Lung (tissue), 12 donors: ENCODE data around the gene CCDC78. TPM values are rescaled to one million over a fixed set of nuclear protein-coding genes. Genes with fewer than 3 reads are reported as not detected.
"Not testable (repeated sequence)": the region's sequence is repeated elsewhere in the genome, so short reads cannot be mapped to it uniquely, and the experiment has no call there.

Source experiments
- ATAC-seq: fragments of 200-7000 bp; cut with Tn5 transposase; one replicate; pipeline ENCODE4 v1.9.1; 2020; ENCODE audit warnings: moderate number of reproducible peaks; ENCODE audit not compliant: insufficient read depth, low FRiP score
- DNase-seq, 3 donors: peaks; one replicate each; pipeline ENCODE4 v3.0.0-alpha.2; 2013 to 2017
- H3K27ac ChIP-seq, 2 donors: one replicate each; pipeline ENCODE4 v1.5.1; 2013; ENCODE audit warnings: mild to moderate bottlenecking in 2 of 2, moderate library complexity in 2 of 2, control low read depth in 1 of 2, inconsistent platforms in 1 of 2, low read depth in 1 of 2, low read length in 1 of 2
- H3K27me3 ChIP-seq, 3 donors: one replicate each; pipeline ENCODE4 v1.5.1; 2013; ENCODE audit warnings: low read length in 2 of 3; ENCODE audit not compliant: control insufficient read depth in 3 of 3, insufficient read depth in 3 of 3
- H3K36me3 ChIP-seq, 4 donors: one replicate each; pipeline ENCODE4 v1.5.1; 2013; ENCODE audit warnings: low read length in 4 of 4, mild to moderate bottlenecking in 1 of 4, moderate library complexity in 1 of 4; ENCODE audit not compliant: control insufficient read depth in 4 of 4, insufficient read depth in 4 of 4
- H3K4me1 ChIP-seq, 5 donors: one replicate each; pipeline ENCODE4 v1.5.1; 2013; ENCODE audit warnings: low read length in 5 of 5, mild to moderate bottlenecking in 2 of 5, moderate library complexity in 1 of 5; ENCODE audit not compliant: control insufficient read depth in 5 of 5, insufficient read depth in 5 of 5
- H3K4me3 ChIP-seq: one replicate; pipeline ENCODE4 v1.5.1; 2013; ENCODE audit warnings: mild to moderate bottlenecking, control low read depth, moderate library complexity
- H3K9ac ChIP-seq, 2 donors: one replicate each; pipeline ENCODE4 v1.5.1; 2013; ENCODE audit warnings: low read length in 2 of 2, control low read depth in 1 of 2; ENCODE audit not compliant: insufficient read depth in 1 of 2
- H3K9me3 ChIP-seq, 4 donors: one replicate each; pipeline ENCODE4 v1.5.1; 2013; ENCODE audit warnings: low read length in 3 of 4, mild to moderate bottlenecking in 1 of 4, moderate library complexity in 1 of 4; ENCODE audit not compliant: control insufficient read depth in 4 of 4, insufficient read depth in 3 of 4
- WGBS, 2 donors: extraction: QIAGEN DNeasy Blood & Tissue Kit; methylation state at CpG; one replicate each; pipeline ENCODE4 v1.1.7; 2013; 5-methylcytosine and 5-hydroxymethylcytosine counted together
- polyA plus RNA-seq, 2 donors: library from polyadenylated mRNA; stranded (reverse); fragments of 200-250 nt; gene quantifications; one replicate each; pipeline ENCODE4 v1.2.1, GENCODE V29; 2013
- total RNA-seq, 2 donors: library from RNA; depleted of rRNA in 1 of 2; stranded (reverse); fragments of >200 nt in 1 of 2; gene quantifications; one replicate each; pipeline ENCODE4 v1.2.1, GENCODE V29; 2014 to 2021
- TF ChIP-seq, protein P1 (sequence below): IDR thresholded peaks from 2 replicates; pipeline ENCODE4 v1.5.1; 2012; ENCODE audit warnings: mild to moderate bottlenecking; ENCODE audit errors: control extremely low read depth, extremely low read depth
- donor health status: control.
- donor health status: control.
- donor health status: Bipolar disorder and iron deficiency.
- donor health status: healthy.
- donor health status: DM: yes; HTN: yes; CAD: no.

The CCDC78 gene
- total and polyA plus RNA-seq, 4 donors, result 25.6 to 71.6 (median 37.0) TPM

DNA sequence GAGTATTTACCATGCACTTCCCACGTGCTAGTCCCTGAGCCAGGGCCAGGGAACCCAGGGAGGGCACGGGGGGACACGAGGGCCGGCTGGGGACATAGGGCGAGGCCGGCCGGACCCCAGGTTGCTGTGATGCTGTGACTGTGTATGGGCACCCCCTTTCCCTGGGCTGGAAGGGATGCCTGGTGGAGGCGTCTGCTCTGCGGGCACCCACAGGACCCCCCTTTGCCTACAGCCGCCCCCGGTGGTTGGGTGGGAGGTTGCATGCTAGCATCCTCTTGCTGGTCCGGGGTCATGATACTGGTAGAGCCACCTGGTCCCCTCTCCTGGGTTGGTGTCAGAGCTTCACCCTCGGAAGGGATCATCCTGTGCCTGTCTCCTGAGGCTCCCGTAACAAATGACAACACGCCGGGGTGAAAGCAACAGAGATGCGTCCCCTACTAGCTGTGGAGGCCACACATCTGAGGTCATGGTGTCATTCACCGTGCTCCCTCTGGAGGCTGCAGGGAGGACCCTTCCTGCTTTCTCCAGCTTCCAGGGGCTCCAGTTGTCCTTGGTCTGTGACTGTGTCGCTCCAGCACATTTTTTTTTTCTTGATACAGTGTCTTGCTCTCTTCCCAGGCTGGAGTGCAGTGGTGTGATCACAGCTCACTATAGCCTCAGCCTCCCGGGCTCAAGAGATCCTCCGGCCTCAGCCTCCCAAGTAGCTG lies 17.7 kb upstream of the CCDC78 start:
- H3K27ac ChIP-seq, result no peak overlapping the region
- peaks cover 0 to 2% (median 0%) of the 10 kb centered on the region in 4 donors for H3K36me3 ChIP-seq
- H3K9ac ChIP-seq, result no peak overlapping the region
- no peaks in the 10 kb centered on the region for H3K27me3 ChIP-seq
- no peak for ATAC-seq
- no peaks in the 10 kb centered on the region for H3K9me3 ChIP-seq
- WGBS, 2 donors, result 80 to 82% methylated on average over 21 of the region's 21 CpGs
- H3K4me1 ChIP-seq, result peaks cover 0 to 13% (median 5%) of the 10 kb centered on the region in 5 donors
- H3K4me3 ChIP-seq, result no peak overlapping the region
- DNase-seq, result no peak
- TF ChIP-seq, protein P1, sequence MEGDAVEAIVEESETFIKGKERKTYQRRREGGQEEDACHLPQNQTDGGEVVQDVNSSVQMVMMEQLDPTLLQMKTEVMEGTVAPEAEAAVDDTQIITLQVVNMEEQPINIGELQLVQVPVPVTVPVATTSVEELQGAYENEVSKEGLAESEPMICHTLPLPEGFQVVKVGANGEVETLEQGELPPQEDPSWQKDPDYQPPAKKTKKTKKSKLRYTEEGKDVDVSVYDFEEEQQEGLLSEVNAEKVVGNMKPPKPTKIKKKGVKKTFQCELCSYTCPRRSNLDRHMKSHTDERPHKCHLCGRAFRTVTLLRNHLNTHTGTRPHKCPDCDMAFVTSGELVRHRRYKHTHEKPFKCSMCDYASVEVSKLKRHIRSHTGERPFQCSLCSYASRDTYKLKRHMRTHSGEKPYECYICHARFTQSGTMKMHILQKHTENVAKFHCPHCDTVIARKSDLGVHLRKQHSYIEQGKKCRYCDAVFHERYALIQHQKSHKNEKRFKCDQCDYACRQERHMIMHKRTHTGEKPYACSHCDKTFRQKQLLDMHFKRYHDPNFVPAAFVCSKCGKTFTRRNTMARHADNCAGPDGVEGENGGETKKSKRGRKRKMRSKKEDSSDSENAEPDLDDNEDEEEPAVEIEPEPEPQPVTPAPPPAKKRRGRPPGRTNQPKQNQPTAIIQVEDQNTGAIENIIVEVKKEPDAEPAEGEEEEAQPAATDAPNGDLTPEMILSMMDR, result no peak

DNA sequence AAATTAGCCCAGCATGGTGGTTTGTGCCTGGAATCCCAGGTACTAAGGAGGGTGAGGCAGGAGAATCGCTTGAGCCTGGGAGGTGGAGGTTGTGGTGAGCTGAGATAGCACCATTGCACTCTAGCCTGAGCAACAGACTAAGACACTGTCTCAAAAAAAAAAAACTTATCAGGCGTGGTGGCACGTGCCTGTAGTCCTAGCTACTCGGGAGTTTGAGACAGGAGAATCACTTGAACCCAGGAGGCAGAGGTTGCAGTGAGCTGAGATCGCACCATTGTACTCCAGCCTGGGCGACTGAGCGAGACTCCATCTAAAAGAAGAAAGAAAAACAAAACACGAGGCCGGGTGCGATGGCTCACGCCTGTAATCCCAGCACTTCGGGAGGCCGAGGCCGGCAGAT lies 16.7 kb upstream of the CCDC78 start:
- not testable (repeated sequence) for H3K36me3 ChIP-seq, DNase-seq, H3K27me3 ChIP-seq, ATAC-seq, H3K27ac ChIP-seq, H3K4me3 ChIP-seq, H3K9me3 ChIP-seq, H3K9ac ChIP-seq
- 83 to 90% methylated on average over 14 of the region's 14 CpGs for WGBS, 2 donors
- peaks cover 0 to 13% (median 5%) of the 10 kb centered on the region in 5 donors for H3K4me1 ChIP-seq

DNA sequence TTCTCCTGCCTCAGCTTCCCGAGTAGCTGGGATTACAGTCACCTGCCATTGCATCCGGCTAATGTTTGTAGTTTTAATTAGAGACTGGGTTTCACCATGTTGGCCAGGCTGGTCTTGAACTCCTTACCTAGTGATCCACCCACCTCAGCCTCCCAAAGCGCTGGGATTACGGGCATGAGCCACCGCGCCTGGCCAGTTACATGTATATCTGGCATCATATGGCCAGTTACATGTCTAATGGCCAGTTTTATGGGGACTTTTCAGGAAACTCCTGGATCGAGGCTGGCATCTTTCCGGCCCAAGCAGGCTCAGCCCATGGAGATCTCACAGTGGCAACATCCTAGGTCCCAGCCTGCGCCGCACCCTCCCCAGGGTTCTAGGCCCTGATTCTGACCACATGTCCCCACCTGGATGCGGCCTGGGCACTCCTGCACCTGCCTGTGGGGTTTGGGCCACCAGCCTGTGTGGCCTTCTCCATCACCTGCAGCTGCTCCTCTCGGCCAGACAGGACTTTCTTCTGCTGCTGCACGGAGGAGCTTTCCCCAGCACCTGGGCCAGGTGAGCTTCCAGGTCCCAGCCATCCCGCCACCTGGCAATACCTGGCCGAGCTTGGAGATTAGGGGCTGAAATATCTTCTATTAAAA lies 15.9 kb upstream of the CCDC78 start:
- H3K36me3 ChIP-seq, result peaks cover 0 to 9% (median 3%) of the 10 kb centered on the region in 4 donors
- H3K9me3 ChIP-seq, result no peaks in the 10 kb centered on the region
- no peak overlapping the region for H3K27ac ChIP-seq
- DNase-seq (no peak), ATAC-seq (no peak)
- H3K4me1 ChIP-seq, result peaks cover 0 to 13% (median 5%) of the 10 kb centered on the region in 5 donors
- WGBS, 2 donors, result 91 to 95% methylated on average over 15 of the region's 15 CpGs
- H3K9ac ChIP-seq, result no peak overlapping the region
- H3K27me3 ChIP-seq, result no peaks in the 10 kb centered on the region
- TF ChIP-seq, protein P1, result no peak
- H3K4me3 ChIP-seq, result no peak overlapping the region

DNA sequence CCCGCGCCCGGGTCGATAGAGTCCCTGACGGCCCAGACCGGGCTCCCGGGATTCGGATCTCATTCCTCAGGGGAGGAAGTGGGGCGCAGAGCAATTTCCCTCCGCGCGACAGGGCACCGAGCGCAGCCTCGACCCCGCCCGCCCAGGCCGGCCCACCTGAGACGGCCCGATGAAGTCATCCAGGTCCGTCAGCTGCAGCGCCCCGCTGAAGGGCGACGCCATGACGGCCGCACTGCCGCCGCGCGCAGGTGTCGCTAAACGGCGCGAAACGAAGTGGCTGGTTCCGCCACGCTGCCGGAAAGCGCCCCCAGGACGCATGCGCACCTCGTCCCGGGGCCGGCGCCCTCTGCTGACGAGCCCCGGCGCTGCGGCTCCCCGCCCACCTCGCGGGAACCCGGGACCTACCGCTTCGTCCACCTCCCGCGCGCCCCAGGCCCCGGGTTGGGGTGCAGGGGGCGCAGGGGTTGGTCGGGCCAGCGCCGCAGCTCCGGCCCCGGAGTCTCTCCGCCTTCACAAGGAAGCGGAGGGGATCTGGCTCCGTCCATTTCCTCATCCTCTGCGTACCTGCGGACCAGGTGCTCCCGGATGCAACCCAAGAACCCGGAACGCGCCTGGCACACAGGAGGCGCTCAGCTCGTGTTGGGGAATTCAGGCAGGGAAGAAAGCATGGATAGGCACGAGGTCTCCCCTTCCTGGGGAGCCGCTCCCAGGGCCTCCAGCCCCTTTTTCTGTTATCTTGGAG lies 14.7 kb upstream of the CCDC78 start, which contains the start of gene CIAO3:
CIAO3 (minus strand) TSS at position 234 of the 742 bp plus-strand sequence; CDS start at position 222, 12 bp downstream.
- peak; percentile 91 for ATAC-seq
- peak within 1 kb of the TSS; percentile 32 to 68 for H3K27ac ChIP-seq
- H3K4me1 ChIP-seq, result peaks cover 0 to 13% (median 5%) of the 10 kb centered on the region in 5 donors
- H3K4me3 ChIP-seq, result peak within 1 kb of the TSS; percentile 92
- H3K9ac ChIP-seq, result peak within 1 kb of the TSS in 1 of 2 donors; percentile 63
- peaks cover 0 to 16% (median 5%) of the 10 kb centered on the region in 4 donors for H3K36me3 ChIP-seq
- peak; percentile 86 to 93 (median 91) for DNase-seq
- WGBS, 2 donors, result 1% methylated on average over 79 of the region's 79 CpGs
- no peaks in the 10 kb centered on the region for H3K27me3 ChIP-seq
- no peaks in the 10 kb centered on the region for H3K9me3 ChIP-seq
- TF ChIP-seq, protein P1, result peak; percentile 79
